ENCODE measurements around the gene FOXP1. TPM values are rescaled to one million over a fixed set of nuclear protein-coding genes. Genes with fewer than 3 reads are reported as not detected.

Gene FOXP1
- total RNA-seq, 1 experiment from 2014 or later = 22.1 TPM

DNA sequence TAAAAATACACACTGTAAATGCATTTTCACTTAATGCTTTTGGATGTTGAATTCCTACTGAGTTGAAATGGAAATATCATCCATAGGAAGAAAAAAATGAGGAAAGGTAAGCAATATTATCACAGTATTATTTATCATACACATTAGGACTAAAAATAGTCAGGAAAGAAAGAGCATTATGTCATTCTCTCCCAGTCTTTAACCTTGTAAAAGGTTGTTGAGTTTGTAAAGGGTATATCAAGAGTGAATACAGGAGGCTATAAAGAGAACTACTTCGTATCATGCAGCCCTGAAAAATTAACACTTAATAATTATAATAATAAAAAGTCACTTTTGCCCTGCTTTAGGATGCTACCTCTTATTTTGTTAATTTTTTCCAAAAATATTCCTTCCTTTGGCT lies 395.8 kb downstream of the FOXP1 start:
- Histone ChIP-seq H3K27me3 (replicated peaks) (no peaks in the 10 kb centered on the region), H3K4me3 (no peak overlapping the region)

DNA sequence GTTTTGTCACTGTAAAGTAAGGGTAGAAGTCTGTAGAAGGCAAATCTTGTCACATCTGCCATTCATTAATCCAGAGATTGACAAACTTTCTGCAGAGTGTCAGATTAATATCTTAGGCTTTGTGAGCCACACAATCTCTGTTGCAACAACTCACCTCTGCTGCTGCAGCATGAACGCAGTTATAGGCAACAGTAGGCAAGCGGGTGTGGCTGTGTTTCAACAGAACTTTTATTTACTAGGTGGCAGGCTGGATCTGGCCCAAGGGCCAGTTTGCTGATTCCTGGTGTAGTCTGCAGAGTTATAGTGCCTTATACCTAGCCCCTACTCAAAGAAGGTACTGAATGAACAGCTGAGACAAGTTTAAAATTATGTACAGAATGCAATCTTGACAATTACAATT lies 396.7 kb downstream of the FOXP1 start:
- Histone ChIP-seq H3K27ac (no peak overlapping the region), H3K4me1 (replicated peaks) (no peaks in the 10 kb centered on the region; the same call in 1 of the 2 replicates), H3K27me3 (replicated peaks) (no peaks in the 10 kb centered on the region), H3K9me3 (replicated peaks) (no peaks in the 10 kb centered on the region), H3K4me3 (no peak overlapping the region), H3K36me3 (no peaks in the 10 kb centered on the region)
- DNase-seq (ENCODE audit: low read depth in 1 of 2, low spot score in 2 of 2) = no peak

More for the DNA sequence above, 395.8 kb downstream of the FOXP1 start:
- Histone ChIP-seq H3K4me1 (replicated peaks) (no peaks in the 10 kb centered on the region; the same call in 1 of the 2 replicates), H3K9me3 (replicated peaks) (no peaks in the 10 kb centered on the region), H3K36me3 (no peaks in the 10 kb centered on the region), H3K27ac (no peak overlapping the region)
- no peak for DNase-seq (ENCODE audit: low read depth in 1 of 2, low spot score in 2 of 2)

DNA sequence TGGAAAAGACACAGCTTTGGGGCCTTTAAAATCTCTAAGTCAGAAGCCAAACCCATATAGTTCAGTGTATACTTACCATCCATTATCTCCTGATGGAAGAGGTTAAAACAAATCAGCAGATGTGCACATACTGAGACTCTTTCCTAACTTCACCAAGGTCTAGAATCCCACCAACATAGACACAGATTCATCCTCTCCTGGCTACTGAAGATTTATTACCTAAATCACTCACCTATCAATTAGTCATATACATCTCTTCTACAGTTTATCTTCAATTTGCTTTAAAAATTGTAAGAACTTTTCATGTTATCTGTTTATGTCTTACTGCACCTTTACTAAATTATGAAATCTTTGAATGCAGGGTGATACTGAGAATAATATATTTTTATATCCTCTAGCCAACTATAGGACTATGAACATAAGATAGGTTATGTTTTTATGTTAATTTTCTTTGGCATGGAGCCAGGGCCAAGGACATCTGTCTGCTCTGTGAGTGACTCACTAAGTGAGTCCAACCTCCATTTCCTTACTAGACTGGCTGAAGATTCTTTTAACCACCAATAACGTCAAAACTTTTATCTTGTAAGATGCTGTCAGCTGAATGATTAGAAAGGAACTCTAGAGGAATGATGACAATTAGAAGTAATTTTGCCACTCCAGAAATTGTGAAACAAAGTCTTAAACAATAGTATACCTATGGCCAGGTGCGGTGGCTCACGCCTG lies 397.6 kb downstream of the FOXP1 start:
- Histone ChIP-seq H3K27ac (no peak overlapping the region), H3K9me3 (replicated peaks) (no peaks in the 10 kb centered on the region), H3K4me3 (no peak overlapping the region), H3K27me3 (replicated peaks) (no peaks in the 10 kb centered on the region), H3K36me3 (no peaks in the 10 kb centered on the region), H3K4me1 (replicated peaks) (no peaks in the 10 kb centered on the region; the same call in 1 of the 2 replicates)
- no peak for DNase-seq (ENCODE audit: low read depth in 1 of 2, low spot score in 2 of 2)

DNA sequence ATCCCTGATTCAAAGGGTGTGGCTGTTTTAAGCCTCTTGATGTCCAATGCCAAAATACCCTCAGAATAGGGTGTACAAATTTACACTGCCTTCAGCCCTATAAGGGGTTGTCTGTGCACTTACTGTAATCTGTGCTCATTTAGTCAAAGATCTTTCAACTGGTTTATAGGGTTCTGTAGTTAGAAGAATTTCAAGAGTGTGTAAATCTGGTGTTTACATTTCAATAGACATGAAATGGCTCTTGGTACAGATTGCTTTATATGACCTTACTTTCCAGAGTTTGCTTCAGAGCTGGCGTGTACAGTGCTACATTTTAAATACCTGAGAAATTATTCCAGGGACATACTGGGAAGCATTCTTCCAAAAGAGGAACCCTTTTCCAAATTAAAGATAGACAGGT lies 399.3 kb downstream of the FOXP1 start:
- Histone ChIP-seq H3K4me1 (replicated peaks) (no peaks in the 10 kb centered on the region; the same call in 1 of the 2 replicates), H3K36me3 (no peaks in the 10 kb centered on the region), H3K9me3 (replicated peaks) (no peaks in the 10 kb centered on the region), H3K27me3 (replicated peaks) (no peaks in the 10 kb centered on the region), H3K4me3 (no peak overlapping the region), H3K27ac (no peak overlapping the region)
- DNase-seq (ENCODE audit: low read depth in 1 of 2, low spot score in 2 of 2) = no peak

DNA sequence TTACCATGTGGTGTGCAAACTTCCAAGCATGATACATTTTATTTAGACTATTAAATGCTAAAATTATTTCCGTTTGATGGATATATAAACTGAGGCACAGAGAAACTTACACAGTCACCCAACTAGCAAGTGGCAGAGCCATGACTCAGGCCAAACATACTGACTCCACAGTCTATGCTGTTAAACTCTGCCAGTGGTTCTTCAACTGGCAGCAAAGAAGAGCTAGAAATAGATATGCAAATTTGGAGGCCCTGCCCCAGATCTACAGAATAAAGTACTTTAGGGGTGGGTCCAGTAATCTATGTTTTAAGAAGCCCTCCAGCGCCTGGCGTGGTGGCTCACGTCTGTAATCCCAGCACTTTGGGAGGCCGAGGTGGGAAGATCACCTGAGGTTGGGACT lies 400.0 kb downstream of the FOXP1 start:
- H3K9me3 ChIP-seq (replicated peaks) = no peaks in the 10 kb centered on the region
- no peak overlapping the region for H3K4me3 ChIP-seq
- no peaks in the 10 kb centered on the region; the same call in 1 of the 2 replicates for H3K4me1 ChIP-seq (replicated peaks)
- no peaks in the 10 kb centered on the region for H3K36me3 ChIP-seq
- H3K27ac ChIP-seq = no peak overlapping the region
- no peak for DNase-seq (ENCODE audit: low read depth in 1 of 2, low spot score in 2 of 2)
- no peaks in the 10 kb centered on the region for H3K27me3 ChIP-seq (replicated peaks)

DNA sequence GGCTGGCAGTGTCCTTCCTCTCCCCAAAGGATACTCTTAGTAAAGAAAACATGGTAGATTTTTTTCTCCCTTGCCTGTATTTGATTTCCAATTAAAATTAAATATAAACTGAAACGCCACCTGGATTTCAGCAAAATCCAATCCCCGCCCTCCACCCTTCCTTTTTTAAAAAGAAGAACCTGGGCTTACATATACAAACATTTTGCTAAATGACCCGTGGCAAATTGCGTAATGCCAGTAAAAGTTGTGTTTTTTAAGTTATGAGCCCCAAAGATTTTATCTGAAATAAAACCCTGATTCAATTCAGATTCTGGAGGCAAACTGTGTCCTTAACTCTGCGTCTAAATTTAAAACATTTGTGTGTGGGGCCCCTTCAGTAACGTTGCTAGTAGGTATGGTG lies 403.0 kb downstream of the FOXP1 start:
- DNase-seq (ENCODE audit: low read depth in 1 of 2, low spot score in 2 of 2) = no peak
- no peaks in the 10 kb centered on the region for H3K4me1 ChIP-seq (replicated peaks)
- no peak overlapping the region for H3K27ac ChIP-seq
- no peaks in the 10 kb centered on the region for H3K36me3 ChIP-seq
- H3K4me3 ChIP-seq = no peak overlapping the region
- H3K9me3 ChIP-seq (replicated peaks) = no peaks in the 10 kb centered on the region
- H3K27me3 ChIP-seq (replicated peaks) = no peaks in the 10 kb centered on the region

DNA sequence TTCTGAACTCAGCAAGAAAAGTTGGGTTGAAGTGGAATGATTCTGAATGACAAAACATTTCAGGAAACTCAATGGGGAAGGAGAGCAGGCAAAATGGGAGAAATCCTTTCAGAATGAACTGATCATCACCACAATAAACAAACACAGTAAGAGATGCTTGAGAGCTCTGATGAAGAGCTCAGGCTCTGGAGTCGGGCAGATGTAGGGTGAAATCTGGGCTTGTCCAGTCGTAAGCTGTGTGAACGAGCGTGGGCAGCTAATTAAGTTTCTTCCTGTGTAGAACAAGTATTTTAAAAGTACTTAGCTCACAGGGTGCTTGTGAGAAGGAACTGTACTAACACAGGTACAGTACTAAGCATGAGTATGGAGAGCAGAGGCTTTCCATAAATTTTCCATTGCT lies 406.2 kb downstream of the FOXP1 start:
- Histone ChIP-seq H3K27ac (no peak overlapping the region), H3K27me3 (replicated peaks) (no peaks in the 10 kb centered on the region), H3K36me3 (no peaks in the 10 kb centered on the region), H3K4me1 (replicated peaks) (no peaks in the 10 kb centered on the region), H3K4me3 (no peak overlapping the region), H3K9me3 (replicated peaks) (no peaks in the 10 kb centered on the region)
- no peak for DNase-seq (ENCODE audit: low read depth in 1 of 2, low spot score in 2 of 2)

DNA sequence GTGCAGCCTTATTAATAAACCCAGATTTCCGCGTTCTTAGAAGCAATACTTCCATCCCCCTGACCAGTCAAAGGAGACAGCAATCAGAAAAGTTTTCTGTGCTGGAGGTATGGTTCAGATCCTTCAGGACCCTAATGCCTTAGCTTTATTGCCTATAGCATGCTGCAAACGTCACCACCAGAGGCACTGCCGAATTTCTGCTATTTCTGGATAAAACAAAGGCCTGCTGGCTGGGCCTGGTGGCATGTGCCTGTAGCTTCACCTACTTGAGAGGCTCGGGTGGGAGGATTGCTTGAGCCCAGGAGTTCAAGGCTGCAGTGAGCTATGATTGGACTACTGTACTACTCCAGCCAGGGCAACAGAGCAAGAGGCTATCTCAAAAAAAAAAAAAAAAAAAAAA lies 407.2 kb downstream of the FOXP1 start:
- H3K9me3 ChIP-seq (replicated peaks) = no peaks in the 10 kb centered on the region

DNA sequence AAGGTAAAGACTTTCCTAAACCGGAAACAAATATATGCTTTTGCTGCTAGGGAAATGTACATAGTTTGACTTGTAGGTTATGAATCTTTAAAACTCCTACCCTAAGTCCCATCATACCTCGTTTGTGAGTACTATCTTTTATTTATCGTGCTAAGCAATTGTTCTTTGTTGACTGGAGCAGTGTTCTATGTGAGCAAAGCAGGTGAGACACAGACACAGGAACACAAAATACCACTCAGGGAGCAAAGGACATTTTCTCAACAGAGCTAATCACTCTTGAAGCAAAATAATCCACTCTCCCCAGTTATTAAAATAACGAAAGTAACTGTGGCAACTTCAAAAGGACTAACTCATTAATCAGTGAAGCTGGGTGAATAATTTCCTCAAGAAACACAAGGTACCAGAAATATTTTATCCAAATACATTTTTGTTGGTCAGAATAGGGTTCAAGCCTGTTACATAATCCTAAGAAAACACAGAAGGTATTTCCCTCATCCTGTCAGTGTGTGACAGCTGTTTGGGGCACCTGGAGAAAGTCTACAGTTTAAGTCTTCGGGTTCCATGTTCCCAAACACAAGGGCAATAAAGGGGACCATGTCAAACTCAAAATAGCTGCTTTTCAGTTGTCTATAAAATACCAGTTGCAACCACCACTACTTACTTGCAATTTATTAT lies 407.7 kb downstream of the FOXP1 start:
- Histone ChIP-seq H3K27me3 (replicated peaks) (no peaks in the 10 kb centered on the region), H3K27ac (no peak overlapping the region), H3K4me1 (replicated peaks) (no peaks in the 10 kb centered on the region), H3K36me3 (no peaks in the 10 kb centered on the region), H3K4me3 (no peak overlapping the region), H3K9me3 (replicated peaks) (no peaks in the 10 kb centered on the region)
- DNase-seq (ENCODE audit: low read depth in 1 of 2, low spot score in 2 of 2) = no peak

More for the DNA sequence above, 407.2 kb downstream of the FOXP1 start:
- Histone ChIP-seq H3K36me3 (no peaks in the 10 kb centered on the region), H3K27ac (no peak overlapping the region), H3K4me1 (replicated peaks) (no peaks in the 10 kb centered on the region), H3K27me3 (replicated peaks) (no peaks in the 10 kb centered on the region), H3K4me3 (no peak overlapping the region)
- DNase-seq (ENCODE audit: low read depth in 1 of 2, low spot score in 2 of 2) = no peak

DNA sequence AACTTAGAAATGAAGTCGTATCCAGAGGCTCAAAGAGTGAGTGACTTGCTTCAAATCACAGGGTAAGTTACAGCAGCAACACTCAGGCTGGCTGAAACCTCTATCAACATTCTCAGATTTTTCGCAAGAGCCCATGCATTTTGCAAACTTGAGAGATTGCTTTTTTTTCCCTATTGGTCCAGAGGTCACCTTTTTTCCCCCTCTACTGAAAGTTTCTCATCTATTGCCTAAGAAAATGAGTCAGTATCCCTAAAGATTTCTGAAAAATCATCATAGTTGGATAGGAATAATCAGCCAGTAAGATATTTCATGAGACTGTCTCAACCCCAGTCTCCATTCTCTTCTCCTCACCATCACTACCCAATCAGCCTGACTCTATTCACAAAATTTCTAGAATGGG lies 410.6 kb downstream of the FOXP1 start:
- Histone ChIP-seq H3K4me3 (no peak overlapping the region), H3K27me3 (replicated peaks) (no peaks in the 10 kb centered on the region), H3K27ac (no peak overlapping the region), H3K4me1 (replicated peaks) (peaks cover 11% of the 10 kb centered on the region), H3K36me3 (no peaks in the 10 kb centered on the region), H3K9me3 (replicated peaks) (no peaks in the 10 kb centered on the region)
- DNase-seq (ENCODE audit: low read depth in 1 of 2, low spot score in 2 of 2) = no peak

DNA sequence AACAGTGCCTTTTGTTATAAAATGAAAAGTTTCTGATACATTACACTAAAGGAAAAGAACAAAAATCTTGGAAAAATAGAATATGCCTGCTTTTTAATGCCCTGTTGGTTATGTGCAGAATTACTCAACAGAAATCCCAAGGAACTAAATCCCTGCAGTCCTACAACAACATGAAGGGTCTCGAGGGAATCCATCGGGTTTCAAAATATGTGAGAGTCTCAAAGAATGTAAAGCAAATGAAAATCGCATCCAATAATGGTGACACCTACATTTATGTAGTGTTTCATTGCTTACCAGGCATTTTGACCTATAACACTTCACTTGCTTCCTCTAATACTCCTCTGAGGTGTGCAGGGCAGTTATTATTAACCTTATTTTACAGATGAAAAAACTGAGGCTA lies 411.3 kb downstream of the FOXP1 start:
- DNase-seq (ENCODE audit: low read depth in 1 of 2, low spot score in 2 of 2) = no peak
- no peaks in the 10 kb centered on the region for H3K36me3 ChIP-seq
- no peak overlapping the region for H3K4me3 ChIP-seq
- H3K27ac ChIP-seq = no peak overlapping the region
- H3K27me3 ChIP-seq (replicated peaks) = no peaks in the 10 kb centered on the region
- H3K9me3 ChIP-seq (replicated peaks) = no peaks in the 10 kb centered on the region
- H3K4me1 ChIP-seq (replicated peaks) = peaks cover 12% of the 10 kb centered on the region

DNA sequence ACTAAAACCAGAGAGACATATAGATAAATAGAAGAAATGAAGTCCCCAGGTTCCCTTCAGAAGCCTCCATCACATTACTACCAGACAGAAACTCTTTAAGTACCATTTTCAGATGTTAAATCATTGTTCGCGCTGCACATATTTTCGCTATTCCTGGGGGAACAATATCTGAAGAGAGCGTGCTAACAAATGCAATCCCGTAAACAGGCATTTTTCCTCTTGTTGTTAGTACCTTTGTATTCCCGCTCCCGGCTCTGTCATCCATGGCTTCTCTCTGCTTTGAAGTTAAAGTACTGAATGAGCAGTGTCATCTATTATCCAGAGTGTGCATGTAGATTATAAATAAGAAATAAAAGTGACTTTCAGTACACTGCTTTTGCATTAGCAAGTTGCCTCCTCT lies 412.3 kb downstream of the FOXP1 start:
- no peak overlapping the region for H3K27ac ChIP-seq
- H3K27me3 ChIP-seq (replicated peaks) = no peaks in the 10 kb centered on the region
- H3K9me3 ChIP-seq (replicated peaks) = no peaks in the 10 kb centered on the region
- peaks cover 20% of the 10 kb centered on the region for H3K4me1 ChIP-seq (replicated peaks)
- no peak overlapping the region for H3K4me3 ChIP-seq
- DNase-seq (ENCODE audit: low read depth in 1 of 2, low spot score in 2 of 2) = no peak
- no peaks in the 10 kb centered on the region for H3K36me3 ChIP-seq

DNA sequence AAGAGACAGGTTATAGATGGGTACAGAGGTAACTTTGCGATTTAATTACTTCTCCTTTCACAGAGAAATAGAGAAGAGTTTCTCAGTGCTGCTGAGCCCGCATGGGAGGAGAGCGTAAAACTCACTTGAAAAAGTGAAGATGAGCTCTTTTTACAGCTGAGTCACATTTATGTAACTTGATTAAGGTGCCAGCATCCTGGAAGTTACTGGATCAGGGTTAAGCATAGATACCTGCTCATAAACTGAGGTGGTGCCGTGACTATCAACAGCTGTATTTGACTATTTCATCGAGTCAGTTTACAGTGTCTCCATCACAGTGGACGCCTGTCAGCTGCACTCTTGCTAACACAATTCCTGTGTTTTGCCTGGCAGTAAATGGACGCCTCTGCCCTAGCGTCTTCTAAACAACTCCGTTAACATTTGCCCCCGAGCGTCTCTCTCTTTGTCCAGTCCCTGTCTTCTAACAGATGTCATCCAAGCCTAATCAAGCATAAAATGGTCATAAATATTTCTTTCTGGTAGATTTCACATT lies 414.6 kb downstream of the FOXP1 start:
- H3K27ac ChIP-seq = no peak overlapping the region
- no peak for DNase-seq (ENCODE audit: low read depth in 1 of 2, low spot score in 2 of 2)

DNA sequence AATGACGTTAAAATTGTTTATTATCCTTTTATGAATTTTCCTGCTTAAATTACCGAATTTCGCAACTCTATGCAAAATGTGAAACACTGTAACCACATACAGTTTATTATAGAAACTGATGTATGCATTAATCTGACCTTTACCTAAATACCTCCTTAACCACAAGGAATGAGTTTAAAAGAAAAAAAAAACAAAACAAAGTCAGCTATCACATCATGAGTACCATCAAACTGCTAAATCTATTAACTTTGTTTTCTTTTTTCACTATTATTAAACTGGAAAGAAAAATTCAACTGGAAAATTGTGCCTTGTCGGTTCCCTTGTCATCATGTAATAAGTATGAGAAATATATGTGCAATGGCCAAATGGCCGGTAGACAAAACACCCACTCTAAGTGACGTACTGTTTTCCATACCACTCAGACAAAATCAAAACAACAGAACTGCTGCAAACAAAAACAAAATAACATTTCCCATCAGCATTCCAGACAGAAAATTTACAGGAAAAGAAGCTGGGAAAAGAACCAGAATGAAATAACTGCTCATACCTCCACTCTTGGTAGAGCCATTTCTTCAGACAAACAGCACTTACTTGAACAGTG lies 415.3 kb downstream of the FOXP1 start:
- Histone ChIP-seq H3K27me3 (replicated peaks) (no peaks in the 10 kb centered on the region), H3K4me1 (replicated peaks) (peaks cover 24% of the 10 kb centered on the region), H3K9me3 (replicated peaks) (no peaks in the 10 kb centered on the region), H3K27ac (no peak overlapping the region), H3K4me3 (no peak overlapping the region), H3K36me3 (no peaks in the 10 kb centered on the region)
- DNase-seq (ENCODE audit: low read depth in 1 of 2, low spot score in 2 of 2) = peak in 1 of 2 experiments; percentile 11

More for the DNA sequence above, 414.6 kb downstream of the FOXP1 start:
- no peaks in the 10 kb centered on the region for H3K27me3 ChIP-seq (replicated peaks)
- H3K36me3 ChIP-seq = no peaks in the 10 kb centered on the region
- H3K4me1 ChIP-seq (replicated peaks) = peaks cover 24% of the 10 kb centered on the region
- H3K9me3 ChIP-seq (replicated peaks) = no peaks in the 10 kb centered on the region
- no peak overlapping the region for H3K4me3 ChIP-seq
